HepG2 (cell line): ENCODE data around the gene CLPSL2. TPM values are rescaled to one million over a fixed set of nuclear protein-coding genes. Genes with fewer than 3 reads are reported as not detected.

Experiments
- ATAC-seq: fragments of 200-7000 bp; cut with Tn5 transposase; 3 replicates; pipeline ENCODE4 v1.9.1; 2020; ENCODE audit warnings: mild to moderate bottlenecking, moderate library complexity
- BruUV-seq: library from RNA; stranded (reverse); fragments of 400-500 nt; replicated peaks from 2 replicates; lab custom pipeline; 2021; lab: Mats Ljungman, UMichigan
- CTCF ChIA-PET: fragments of 300-600 bp; formaldehyde crosslinking; extraction: SDS; loops from one replicate; lab custom pipeline; 2021; ENCODE audit warnings: low total read pairs, inconsistent platforms, low intra/inter-chr PET ratio; lab: Yijun Ruan, JAX
- POLR2A ChIA-PET: fragments of 350-600 bp; sonication (Branson Sonifier 250); formaldehyde crosslinking; loops from one replicate; lab custom pipeline; 2020; ENCODE audit warnings: antibody characterized with exemption, inconsistent platforms; lab: Yijun Ruan, JAX
- DNase-seq: peaks from one replicate; pipeline ENCODE4 v3.0.0-alpha.2; 2015; ENCODE audit warnings: low spot score
- FAIRE-seq: peaks from 3 replicates; lab custom pipeline; 2011; peaks lifted over from hg19 to GRCh38; lab: Jason Lieb, UNC
- H2AFZ ChIP-seq: one replicate; pipeline ENCODE4 v1.6.1; 2011; ENCODE audit warnings: low read length, inconsistent platforms
- H3K27ac ChIP-seq: fragments of 300-600 bp; 3 replicates; pipeline ENCODE4 v1.8.0; 2011; ENCODE audit warnings: mixed run types, mild to moderate bottlenecking, mixed read lengths, low read length, inconsistent platforms; ENCODE audit not compliant: insufficient read depth; ENCODE audit errors: extremely low read length
- H3K27me3 ChIP-seq, 2 experiments: fragments of 200-600 bp in 1 of 2; 2 replicates in 1 of 2; 3 replicates in 1 of 2; pipeline versions ENCODE4 v1.6.0 to v1.8.0; 2011; ENCODE audit warnings: low read length in 2 of 2, mild to moderate bottlenecking in 2 of 2, moderate library complexity in 2 of 2, inconsistent platforms in 1 of 2; ENCODE audit not compliant: insufficient read depth in 2 of 2, control insufficient read depth in 1 of 2
- H3K36me3 ChIP-seq, 2 experiments: fragments of 200-600 bp in 1 of 2; replicated peaks in 1 of 2; 2 replicates in 1 of 2; 3 replicates in 1 of 2; pipeline versions ENCODE4 v1.5.1 to v1.8.0; 2011; ENCODE audit warnings: low read length in 2 of 2, inconsistent platforms in 1 of 2; ENCODE audit not compliant: insufficient read depth in 2 of 2, control insufficient read depth in 1 of 2
- H3K4me1 ChIP-seq: 2 replicates; pipeline ENCODE4 v1.5.1; 2012; ENCODE audit warnings: low read length, inconsistent platforms; ENCODE audit not compliant: insufficient read depth
- H3K4me2 ChIP-seq: 2 replicates; pipeline ENCODE4 v1.6.0; 2011; ENCODE audit warnings: low read depth, low read length, inconsistent platforms
- H3K4me3 ChIP-seq, 3 experiments: fragments of 200-600 bp in 1 of 3; sonication (generic), shearing (Covaris generic) in 1 of 3; replicated peaks in 1 of 3; 2 replicates each; pipeline ENCODE4 v1.5.1; 2011 to 2016; ENCODE audit warnings: low read length in 3 of 3, inconsistent platforms in 2 of 3, low read depth in 2 of 3, mild to moderate bottlenecking in 2 of 3, control low read depth in 1 of 3, mixed read lengths in 1 of 3; ENCODE audit not compliant: insufficient read depth in 1 of 3
- H3K79me2 ChIP-seq: one replicate; pipeline ENCODE4 v1.6.1; 2011; ENCODE audit warnings: low read length, inconsistent platforms; ENCODE audit not compliant: insufficient read depth
- H3K9ac ChIP-seq: 2 replicates; pipeline ENCODE4 v1.6.0; 2011; ENCODE audit warnings: mild to moderate bottlenecking, low read depth, low read length, inconsistent platforms; ENCODE audit not compliant: insufficient read depth
- H3K9me3 ChIP-seq: 2 replicates; pipeline ENCODE4 v1.5.1; 2012; ENCODE audit warnings: mild to moderate bottlenecking, low read length
- H4K20me1 ChIP-seq: 2 replicates; pipeline ENCODE4 v1.6.0; 2011; ENCODE audit warnings: inconsistent platforms, mild to moderate bottlenecking, low read length, moderate library complexity; ENCODE audit not compliant: insufficient read depth
- ARNTL ChIP-seq: sonication (generic); formaldehyde crosslinking; IDR thresholded peaks from 2 replicates; pipeline ENCODE4 v1.4.0; 2020; ENCODE audit warnings: mild to moderate bottlenecking, missing genetic modification reagents
- FOXJ3 ChIP-seq: sonication (generic); formaldehyde crosslinking; IDR thresholded peaks from 2 replicates; pipeline ENCODE4 v1.4.0; 2020; ENCODE audit warnings: missing genetic modification reagents, mild to moderate bottlenecking, borderline replicate concordance
- GZF1 ChIP-seq: sonication (generic); formaldehyde crosslinking; IDR thresholded peaks from 2 replicates; pipeline ENCODE4 v1.5.1; 2020; ENCODE audit warnings: mild to moderate bottlenecking, missing genetic modification reagents
- SALL1 ChIP-seq: sonication (generic); formaldehyde crosslinking; IDR thresholded peaks from 2 replicates; pipeline ENCODE4 v1.8.0; 2022; ENCODE audit warnings: mild to moderate bottlenecking, missing genetic modification reagents
- ZFYVE20 ChIP-seq: sonication (generic); formaldehyde crosslinking; IDR thresholded peaks from 2 replicates; pipeline ENCODE4 v1.8.0; 2023; ENCODE audit warnings: low read depth, mild to moderate bottlenecking, moderate library complexity, missing genetic modification reagents, borderline replicate concordance
- ZNF256 ChIP-seq: sonication (generic); formaldehyde crosslinking; conservative IDR thresholded peaks from 2 replicates; pipeline ENCODE4 v1.4.0; 2020; ENCODE audit warnings: missing genetic modification reagents
- ZNF326 ChIP-seq: sonication (generic); formaldehyde crosslinking; IDR thresholded peaks from 2 replicates; pipeline ENCODE4 v1.4.0; 2020; ENCODE audit warnings: missing genetic modification reagents, borderline replicate concordance
- ZNF562 ChIP-seq: sonication (generic); formaldehyde crosslinking; IDR thresholded peaks from 2 replicates; pipeline ENCODE4 v1.8.0; 2022; ENCODE audit warnings: missing genetic modification reagents, borderline replicate concordance
- WGBS: methylation state at CpG from one replicate; pipeline ENCODE4 v1.1.6; 2017; ENCODE audit warnings: low lambda C conversion rate; 5-methylcytosine and 5-hydroxymethylcytosine counted together
- in situ Hi-C: cut with HindIII; loops from 2 replicates; pipeline ENCODE4 v1.10.0; 2017; ENCODE audit warnings: low pct_unique_long_range_greater_than_20kb; ENCODE audit not compliant: extremely low pct_ligation_motif_present
- intact Hi-C: fragments of 100-400 bp; cut with micrococcal nuclease; formaldehyde crosslinking; loops from one replicate; pipeline ENCODE4 v1.10.0; 2022; ENCODE audit not compliant: unreplicated experiment
- polyA plus RNA-seq, 8 experiments: library from polyadenylated mRNA; depleted of rRNA in 3 of 8; stranded (reverse) in 7 of 8; unstranded in 1 of 8; fragments of >200 nt; fragmentation: Illumina TruSeq in 4 of 8; extraction: Trizol in 4 of 8; gene quantifications; 2 replicates each; pipeline versions ENCODE4 v1.2.1 to v1.2.3, GENCODE V29; 2011 to 2016; ENCODE audit warnings: low read depth in 4 of 8, missing spikeins in 1 of 8, mixed read lengths in 1 of 8; ENCODE audit not compliant: insufficient read depth in 1 of 8
- total RNA-seq, 5 experiments: library from RNA; depleted of rRNA; stranded (reverse); fragments of >200 nt; fragmentation: Illumina TruSeq; extraction: Trizol; gene quantifications; 2 replicates each; pipeline ENCODE4 v1.2.3, GENCODE V29; 2016; ENCODE audit warnings: low read depth in 1 of 5
- TF ChIP-seq, protein P1 (sequence below): sonication (generic); formaldehyde crosslinking; IDR thresholded peaks from 2 replicates; pipeline ENCODE4 v1.4.0; 2020; ENCODE audit warnings: missing genetic modification reagents, borderline replicate concordance
- TF ChIP-seq, protein P2 (sequence below): sonication (generic); IDR thresholded peaks from 2 replicates; pipeline ENCODE4 v1.6.1; 2016; ENCODE audit warnings: low read depth, borderline replicate concordance
- TF ChIP-seq, protein P3 (sequence below): sonication (generic); formaldehyde crosslinking; conservative IDR thresholded peaks from 2 replicates; pipeline ENCODE4 v1.8.0; 2022; ENCODE audit warnings: missing genetic modification reagents

Gene CLPSL2
- total and polyA plus RNA-seq, 2 of the 13 experiments (the other 11 are each of a cell fraction or from before 2014, with no cell fraction given), result not detected

DNA sequence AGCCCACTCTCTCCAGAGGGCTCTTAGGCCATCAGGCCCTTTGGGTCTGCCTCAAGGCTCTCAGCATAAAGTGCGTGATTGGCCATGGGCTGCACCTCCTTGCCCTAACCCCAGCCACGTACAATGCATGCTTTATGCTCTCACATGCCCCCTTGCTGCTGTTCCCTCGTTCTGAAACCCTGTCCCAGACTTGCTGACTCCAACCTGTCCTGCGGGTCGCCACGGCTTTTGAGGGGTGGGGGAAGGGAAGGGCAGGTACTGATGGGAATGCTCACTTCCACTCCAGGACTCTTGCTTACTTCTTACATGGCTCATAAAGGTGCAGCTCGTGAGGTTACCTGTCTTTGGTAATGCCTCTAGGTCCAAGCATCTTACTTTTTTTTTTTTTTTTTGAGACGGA, 33.6 kb upstream of the CLPSL2 start (continued):
- TF ChIP-seq, protein P1, sequence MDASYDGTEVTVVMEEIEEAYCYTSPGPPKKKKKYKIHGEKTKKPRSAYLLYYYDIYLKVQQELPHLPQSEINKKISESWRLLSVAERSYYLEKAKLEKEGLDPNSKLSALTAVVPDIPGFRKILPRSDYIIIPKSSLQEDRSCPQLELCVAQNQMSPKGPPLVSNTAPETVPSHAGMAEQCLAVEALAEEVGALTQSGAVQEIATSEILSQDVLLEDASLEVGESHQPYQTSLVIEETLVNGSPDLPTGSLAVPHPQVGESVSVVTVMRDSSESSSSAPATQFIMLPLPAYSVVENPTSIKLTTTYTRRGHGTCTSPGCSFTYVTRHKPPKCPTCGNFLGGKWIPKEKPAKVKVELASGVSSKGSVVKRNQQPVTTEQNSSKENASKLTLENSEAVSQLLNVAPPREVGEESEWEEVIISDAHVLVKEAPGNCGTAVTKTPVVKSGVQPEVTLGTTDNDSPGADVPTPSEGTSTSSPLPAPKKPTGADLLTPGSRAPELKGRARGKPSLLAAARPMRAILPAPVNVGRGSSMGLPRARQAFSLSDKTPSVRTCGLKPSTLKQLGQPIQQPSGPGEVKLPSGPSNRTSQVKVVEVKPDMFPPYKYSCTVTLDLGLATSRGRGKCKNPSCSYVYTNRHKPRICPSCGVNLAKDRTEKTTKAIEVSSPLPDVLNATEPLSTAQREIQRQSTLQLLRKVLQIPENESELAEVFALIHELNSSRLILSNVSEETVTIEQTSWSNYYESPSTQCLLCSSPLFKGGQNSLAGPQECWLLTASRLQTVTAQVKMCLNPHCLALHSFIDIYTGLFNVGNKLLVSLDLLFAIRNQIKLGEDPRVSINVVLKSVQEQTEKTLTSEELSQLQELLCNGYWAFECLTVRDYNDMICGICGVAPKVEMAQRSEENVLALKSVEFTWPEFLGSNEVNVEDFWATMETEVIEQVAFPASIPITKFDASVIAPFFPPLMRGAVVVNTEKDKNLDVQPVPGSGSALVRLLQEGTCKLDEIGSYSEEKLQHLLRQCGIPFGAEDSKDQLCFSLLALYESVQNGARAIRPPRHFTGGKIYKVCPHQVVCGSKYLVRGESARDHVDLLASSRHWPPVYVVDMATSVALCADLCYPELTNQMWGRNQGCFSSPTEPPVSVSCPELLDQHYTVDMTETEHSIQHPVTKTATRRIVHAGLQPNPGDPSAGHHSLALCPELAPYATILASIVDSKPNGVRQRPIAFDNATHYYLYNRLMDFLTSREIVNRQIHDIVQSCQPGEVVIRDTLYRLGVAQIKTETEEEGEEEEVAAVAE, result no peak
- TF ChIP-seq FOXJ3, result no peak

DNA sequence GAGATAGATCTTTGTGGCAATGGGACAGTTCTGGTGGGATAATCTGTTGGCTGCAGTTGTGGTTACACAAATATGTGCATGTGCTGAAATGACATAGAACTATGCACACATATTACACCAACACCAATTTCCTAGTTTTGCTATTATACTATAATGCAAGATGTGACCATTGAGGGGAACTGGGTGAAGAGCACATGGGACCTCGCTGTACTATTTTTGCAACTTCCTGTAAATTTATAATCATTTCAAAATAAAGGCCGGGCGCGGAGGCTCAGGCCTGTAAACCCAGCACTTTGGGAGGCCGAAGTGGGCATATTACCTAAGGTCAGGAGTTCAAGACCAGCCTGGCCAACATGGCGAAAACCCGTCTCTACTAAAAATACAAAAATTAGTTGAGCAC, 30.9 kb upstream of the CLPSL2 start:
- BruUV-seq, result no TSS peak
- ATAC-seq (no peak), FAIRE-seq (no peak), DNase-seq (no peak)
- no peak overlapping the region for H2AFZ ChIP-seq
- H3K36me3 ChIP-seq, result no peaks in the 10 kb centered on the region
- ChIA-PET CTCF (no interaction called here), POLR2A (no interaction called here)
- H4K20me1 ChIP-seq, result no peaks in the 10 kb centered on the region
- peaks cover 3 to 6% of the 10 kb centered on the region in 2 experiments; a peak in 3 of 5 replicates for H3K27me3 ChIP-seq
- H3K4me2 ChIP-seq, result no peak overlapping the region
- TF ChIP-seq GZF1 (no peak), ZNF562 (CRISPR knock-in tag) (no peak), ZNF256 (CRISPR knock-in tag) (no peak), ARNTL (CRISPR knock-in tag) (no peak), ZNF326 (CRISPR knock-in tag) (no peak), SALL1 (CRISPR knock-in tag) (no peak), ZFYVE20 (CRISPR knock-in tag) (no peak)
- TF ChIP-seq, protein P2, sequence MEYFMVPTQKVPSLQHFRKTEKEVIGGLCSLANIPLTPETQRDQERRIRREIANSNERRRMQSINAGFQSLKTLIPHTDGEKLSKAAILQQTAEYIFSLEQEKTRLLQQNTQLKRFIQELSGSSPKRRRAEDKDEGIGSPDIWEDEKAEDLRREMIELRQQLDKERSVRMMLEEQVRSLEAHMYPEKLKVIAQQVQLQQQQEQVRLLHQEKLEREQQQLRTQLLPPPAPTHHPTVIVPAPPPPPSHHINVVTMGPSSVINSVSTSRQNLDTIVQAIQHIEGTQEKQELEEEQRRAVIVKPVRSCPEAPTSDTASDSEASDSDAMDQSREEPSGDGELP, result no peak
- TF ChIP-seq, protein P3, sequence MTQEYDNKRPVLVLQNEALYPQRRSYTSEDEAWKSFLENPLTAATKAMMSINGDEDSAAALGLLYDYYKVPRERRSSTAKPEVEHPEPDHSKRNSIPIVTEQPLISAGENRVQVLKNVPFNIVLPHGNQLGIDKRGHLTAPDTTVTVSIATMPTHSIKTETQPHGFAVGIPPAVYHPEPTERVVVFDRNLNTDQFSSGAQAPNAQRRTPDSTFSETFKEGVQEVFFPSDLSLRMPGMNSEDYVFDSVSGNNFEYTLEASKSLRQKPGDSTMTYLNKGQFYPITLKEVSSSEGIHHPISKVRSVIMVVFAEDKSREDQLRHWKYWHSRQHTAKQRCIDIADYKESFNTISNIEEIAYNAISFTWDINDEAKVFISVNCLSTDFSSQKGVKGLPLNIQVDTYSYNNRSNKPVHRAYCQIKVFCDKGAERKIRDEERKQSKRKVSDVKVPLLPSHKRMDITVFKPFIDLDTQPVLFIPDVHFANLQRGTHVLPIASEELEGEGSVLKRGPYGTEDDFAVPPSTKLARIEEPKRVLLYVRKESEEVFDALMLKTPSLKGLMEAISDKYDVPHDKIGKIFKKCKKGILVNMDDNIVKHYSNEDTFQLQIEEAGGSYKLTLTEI, result no peak
- no peaks in the 10 kb centered on the region for H3K79me2 ChIP-seq
- WGBS, result 74% methylated on average over 7 of the region's 7 CpGs
- peaks cover 30% of the 10 kb centered on the region for H3K4me1 ChIP-seq
- no peak overlapping the region for H3K27ac ChIP-seq
- H3K9me3 ChIP-seq, result 0 out of 2 replicates have a peak, but pooled peaks cover 4% of the 10 kb centered on the region
- no peak overlapping the region for H3K4me3 ChIP-seq
- in situ Hi-C loops (no loop called here), intact Hi-C loops (no loop called here)
- no peak overlapping the region for H3K9ac ChIP-seq
